ENCODE data around the gene KIAA1328. TPM values are rescaled to one million over a fixed set of nuclear protein-coding genes. Genes with fewer than 3 reads are reported as not detected.

KIAA1328 gene
- total and polyA plus RNA-seq, 4 donors = 0.95 to 7.4 (median 2.9) TPM

GRCh38 chr18:36887864-36888263 lies 58.9 kb downstream of the KIAA1328 start:
- H3K27me3 ChIP-seq (ENCODE audit: control insufficient read depth in 4 of 4, insufficient read depth in 4 of 4, low read length in 3 of 4) = no peaks in the 10 kb centered on the region
- WGBS = 92% methylated on average over 1 of the region's 1 CpG
- no peak overlapping the region for H3K9ac ChIP-seq (ENCODE audit: low read depth in 1 of 2, low read length in 2 of 2)
- H3K4me3 ChIP-seq (ENCODE audit: low read depth in 1 of 3, low read length in 3 of 3) = no peak overlapping the region
- H3K4me1 ChIP-seq (ENCODE audit: control insufficient read depth in 4 of 4, insufficient read depth in 4 of 4, low read length in 3 of 4) = no peaks in the 10 kb centered on the region
- H3K27ac ChIP-seq (ENCODE audit: low read depth in 1 of 2, low read length in 2 of 2) = no peak overlapping the region
- no peaks in the 10 kb centered on the region for H3K36me3 ChIP-seq (ENCODE audit: control insufficient read depth in 4 of 4, insufficient read depth in 3 of 4, low read depth in 1 of 4, low read length in 3 of 4)
- TF ChIP-seq YY1 (IDR thresholded peaks at IDR 0.05) (no peak), GABPA (IDR thresholded peaks at IDR 0.05 in 1 of 2, conservative IDR thresholded peaks at IDR 0.05 in 1 of 2) (no peak), HNF4G (IDR thresholded peaks at IDR 0.05) (no peak), REST (IDR thresholded peaks at IDR 0.05) (no peak), RAD21 (IDR thresholded peaks at IDR 0.05) (no peak), FOXA1 (IDR thresholded peaks at IDR 0.05) (no peak), JUND (IDR thresholded peaks at IDR 0.05) (no peak), EGR1 (IDR thresholded peaks at IDR 0.05; ENCODE audit: low read depth in 2 of 2) (no peak), SP1 (IDR thresholded peaks at IDR 0.05) (no peak), MAX (IDR thresholded peaks at IDR 0.05) (no peak), TAF1 (conservative IDR thresholded peaks at IDR 0.05) (no peak), ZBTB33 (IDR thresholded peaks at IDR 0.05) (no peak), RXRA (IDR thresholded peaks at IDR 0.05) (no peak), CTCF (IDR thresholded peaks at IDR 0.05; ENCODE audit: low read depth, low read length, missing input control) (no peak), ATF3 (IDR thresholded peaks at IDR 0.05) (no peak), FOXA2 (IDR thresholded peaks at IDR 0.05) (no peak), HNF4A (conservative IDR thresholded peaks at IDR 0.05) (no peak), NR2F2 (IDR thresholded peaks at IDR 0.05) (no peak)
- DNase-seq (ENCODE audit: low spot score) = no peak
- no peaks in the 10 kb centered on the region for H3K9me3 ChIP-seq (ENCODE audit: control insufficient read depth in 4 of 4, low read length in 3 of 4)
